Measurements from ENCODE around the gene PAN2.

PAN2 gene

GRCh38 chr12:56377310-56377988, 43.6 kb upstream of the PAN2 start:
- H3K27me3 ChIP-seq (ENCODE audit: insufficient read depth, poor library complexity, severe bottlenecking) = no peaks in the 10 kb centered on the region

GRCh38 chr12:56375598-56376434, 42.0 kb upstream of the PAN2 start:
- DNase-seq (ENCODE audit: low read depth in 1 of 2, low spot score in 1 of 2) = no peak
- no peak overlapping the region for H3K27ac ChIP-seq (replicated peaks)
- TF ChIP-seq CTCF (IDR thresholded peaks at IDR 0.05; ENCODE audit: insufficient read depth, low read length) (no peak), POLR2AphosphoS5 (IDR thresholded peaks at IDR 0.05; ENCODE audit: low read depth) (no peak), REST (IDR thresholded peaks at IDR 0.05; ENCODE audit: insufficient replicate concordance, low read depth) (no peak), SPI1 (IDR thresholded peaks at IDR 0.05; ENCODE audit: borderline replicate concordance, low read depth) (no peak)
- H3K27me3 ChIP-seq (ENCODE audit: insufficient read depth, poor library complexity, severe bottlenecking) = no peaks in the 10 kb centered on the region
- H3K4me3 ChIP-seq (replicated peaks; ENCODE audit: insufficient read depth, low read length) = no peak overlapping the region

More at GRCh38 chr12:56377310-56377988, 43.6 kb upstream of the PAN2 start:
- TF ChIP-seq GABPA (IDR thresholded peaks at IDR 0.05; ENCODE audit: low read depth) (no peak), SPI1 (IDR thresholded peaks at IDR 0.05; ENCODE audit: borderline replicate concordance, low read depth) (peak; percentile 34; the same call in 1 of the 2 replicates)
- no peak for DNase-seq (ENCODE audit: low read depth in 1 of 2, low spot score in 1 of 2)
- H3K4me3 ChIP-seq (replicated peaks; ENCODE audit: insufficient read depth, low read length) = no peak overlapping the region
- H3K27ac ChIP-seq (replicated peaks) = no peak overlapping the region

GRCh38 chr12:56374726-56375597, 41.2 kb upstream of the PAN2 start:
- Histone ChIP-seq H3K4me3 (replicated peaks; ENCODE audit: insufficient read depth, low read length) (no peak overlapping the region), H3K27me3 (ENCODE audit: insufficient read depth, poor library complexity, severe bottlenecking) (no peaks in the 10 kb centered on the region), H3K27ac (replicated peaks) (no peak overlapping the region)
- no peak for TF ChIP-seq CTCF (IDR thresholded peaks at IDR 0.05; ENCODE audit: insufficient read depth, low read length)
- no peak for TF ChIP-seq REST (IDR thresholded peaks at IDR 0.05; ENCODE audit: insufficient replicate concordance, low read depth)
- TF ChIP-seq GABPA (IDR thresholded peaks at IDR 0.05; ENCODE audit: low read depth) = no peak
- TF ChIP-seq SPI1 (IDR thresholded peaks at IDR 0.05; ENCODE audit: borderline replicate concordance, low read depth) = no peak
- no peak for DNase-seq (ENCODE audit: low read depth in 1 of 2, low spot score in 1 of 2)

GRCh38 chr12:56373515-56373914, 39.7 kb upstream of the PAN2 start:
- no peak for TF ChIP-seq GABPA (IDR thresholded peaks at IDR 0.05; ENCODE audit: low read depth)
- TF ChIP-seq REST (IDR thresholded peaks at IDR 0.05; ENCODE audit: insufficient replicate concordance, low read depth) = no peak
- no peak for TF ChIP-seq SPI1 (IDR thresholded peaks at IDR 0.05; ENCODE audit: borderline replicate concordance, low read depth)
- no peak for TF ChIP-seq CTCF (IDR thresholded peaks at IDR 0.05; ENCODE audit: insufficient read depth, low read length)
- no peak for TF ChIP-seq POLR2AphosphoS5 (IDR thresholded peaks at IDR 0.05; ENCODE audit: low read depth)
- no peak overlapping the region for H3K27ac ChIP-seq (replicated peaks)
- DNase-seq (ENCODE audit: low read depth in 1 of 2, low spot score in 1 of 2) = no peak
- H3K27me3 ChIP-seq (ENCODE audit: insufficient read depth, poor library complexity, severe bottlenecking) = no peaks in the 10 kb centered on the region
- no peak overlapping the region for H3K4me3 ChIP-seq (replicated peaks; ENCODE audit: insufficient read depth, low read length)
